ENCODE results near the gene DYNC2LI1. TPM values are rescaled to one million over a fixed set of nuclear protein-coding genes. Genes with fewer than 3 reads are reported as not detected.

DYNC2LI1 gene
- total and polyA plus RNA-seq, 2 of the 8 experiments (the other 6 are each of a cell fraction or from before 2014, with no cell fraction given) = 3.9 to 7.6 TPM

- no peak overlapping the region for H3K4ac ChIP-seq (replicated peaks; ENCODE audit: insufficient read length, low read depth, low read length)
- H3K9ac ChIP-seq (replicated peaks in 1 of 4; ENCODE audit: extremely low read depth in 1 of 4, low read depth in 3 of 4, low read length in 3 of 4) = no peak overlapping the region
- FAIRE-seq (no peak), DNase-seq (ENCODE audit: low read depth in 1 of 2, low spot score in 2 of 2) (no peak)
- H2BK12ac ChIP-seq (ENCODE audit: low read depth, low read length) = no peak overlapping the region
- H3K79me2 ChIP-seq (ENCODE audit: control insufficient read depth in 1 of 2, insufficient read depth in 2 of 2, low read length in 2 of 2) = no peaks in the 10 kb centered on the region
- H4K8ac ChIP-seq (ENCODE audit: extremely low read depth, insufficient read depth, low read length) = no peak overlapping the region
- H3K56ac ChIP-seq (replicated peaks; ENCODE audit: insufficient read length, low read depth, low read length) = no peak overlapping the region
- H3K23ac ChIP-seq (ENCODE audit: insufficient read length) = no peak overlapping the region
- WGBS, 2 experiments (ENCODE audit: extremely low coverage in 1 of 2, insufficient coverage in 1 of 2, insufficient read length in 1 of 2, insufficient replicate concordance in 2 of 2, low coverage in 1 of 2, low lambda C conversion rate in 2 of 2, missing lambda C conversion rate in 1 of 2) = 98% methylated on average over 8 of the region's 8 CpGs; no CpG with 5 or more reads in 1 of the 2 experiments
- H2AK5ac ChIP-seq (ENCODE audit: low read depth, low read length) = no peak overlapping the region
- no peak overlapping the region for H2BK20ac ChIP-seq (ENCODE audit: low read length)
- no peak overlapping the region for H2BK5ac ChIP-seq (ENCODE audit: low read depth, low read length)
- ChIA-PET POLR2A (ENCODE audit: partially characterized antibody) (no interaction called here), CTCF (ENCODE audit: partially characterized antibody) (no interaction called here)
- H2BK120ac ChIP-seq (replicated peaks; ENCODE audit: low read depth, low read length) = no peak overlapping the region
- H4K20me1 ChIP-seq (replicated peaks in 1 of 2; ENCODE audit: control insufficient read depth in 1 of 2, insufficient read depth in 2 of 2, low read length in 2 of 2) = no peaks in the 10 kb centered on the region
- H3K27me3 ChIP-seq (replicated peaks in 1 of 4; ENCODE audit: control insufficient read depth in 3 of 4, extremely low read depth in 1 of 4, insufficient read depth in 3 of 4, low read length in 3 of 4) = no peaks in the 10 kb centered on the region
- H3K27ac ChIP-seq (ENCODE audit: low read depth, low read length) = no peak overlapping the region
- no peaks in the 10 kb centered on the region for H3K9me3 ChIP-seq (ENCODE audit: insufficient read depth in 2 of 2, low read depth in 1 of 2, low read length in 1 of 2)
- H3K4me1 ChIP-seq (replicated peaks in 1 of 4; ENCODE audit: control insufficient read depth in 3 of 4, insufficient read depth in 4 of 4, low read length in 3 of 4) = peaks cover 0 to 3% (median 0%) of the 10 kb centered on the region in 4 experiments; a peak in 1 of 7 replicates
- H3K79me1 ChIP-seq (ENCODE audit: low read depth, low read length) = no peaks in the 10 kb centered on the region
- H2BK15ac ChIP-seq (ENCODE audit: low read length) = no peak overlapping the region
- no peaks in the 10 kb centered on the region for H3K23me2 ChIP-seq (ENCODE audit: low read depth, low read length)
- H3K18ac ChIP-seq (ENCODE audit: extremely low read depth, low read length) = no peak overlapping the region
- H4K91ac ChIP-seq (replicated peaks; ENCODE audit: insufficient read length, low read length) = no peak overlapping the region
- no peak overlapping the region for H2AFZ ChIP-seq (ENCODE audit: low read length)
- no peak overlapping the region for H3K4me3 ChIP-seq (ENCODE audit: extremely low read depth in 1 of 4, insufficient read depth in 2 of 4, low read depth in 3 of 4, low read length in 4 of 4)
- no peaks in the 10 kb centered on the region; a peak in 1 of 8 replicates for H3K36me3 ChIP-seq (ENCODE audit: control insufficient read depth in 2 of 4, insufficient read depth in 4 of 4, low read length in 3 of 4)
- no peak overlapping the region for H4K5ac ChIP-seq (ENCODE audit: insufficient read length, low read depth, low read length)
- no peak overlapping the region for H3K14ac ChIP-seq (ENCODE audit: insufficient read length)
- TF ChIP-seq KDM4A (IDR thresholded peaks at IDR 0.05; ENCODE audit: low read depth, low read length, severe bottlenecking) = no peak
- no peak for TF ChIP-seq TAF7 (optimal IDR thresholded peaks at IDR 0.05; ENCODE audit: borderline replicate concordance, low read depth, low read length)
- TF ChIP-seq SRF (IDR thresholded peaks at IDR 0.05; ENCODE audit: low read depth, low read length) = no peak
- no peak overlapping the region for H3K4me2 ChIP-seq (ENCODE audit: insufficient read depth in 1 of 2, low read depth in 2 of 2, low read length in 2 of 2)
Measured at GRCh38 chr2:43778233-43778632, 4.4 kb downstream of the DYNC2LI1 start.
